ENCODE data around the gene CCDC51.

GRCh38 chr3:48468329-48468731 lies 28.4 kb upstream of the CCDC51 start:
- TF ChIP-seq CTCF (IDR thresholded peaks at IDR 0.05) (no peak), POLR2A (IDR thresholded peaks at IDR 0.05) (no peak), POLR2AphosphoS5 (IDR thresholded peaks at IDR 0.05) (no peak), EP300 (IDR thresholded peaks at IDR 0.05) (no peak)
